Measurements from ENCODE around the gene PSMD8.
"Not testable (repeated sequence)": the region's sequence is repeated elsewhere in the genome, so short reads cannot be mapped to it uniquely, and the experiment has no call there.

PSMD8 gene

GRCh38 chr19:38387550-38388348, 13.4 kb downstream of the PSMD8 start, which contains the start of gene GGN:
TSS of gene GGN (minus strand) at chr19:38388034. CDS start at chr19:38387261, 773 bp downstream.
- DNase-seq (ENCODE audit: low spot score), result peak; percentile 74

- DNase-seq (ENCODE audit: low spot score), result no peak
Measured at GRCh38 chr19:38388349-38389100, 14.2 kb downstream of the PSMD8 start, which contains the start of gene SPRED3. TSS of gene SPRED3 (plus strand) at chr19:38388697. CDS start at chr19:38390303, 1,606 bp downstream.

- no peak for DNase-seq (ENCODE audit: low spot score)
Measured at GRCh38 chr19:38389101-38389925, 14.9 kb downstream of the PSMD8 start.

DNA sequence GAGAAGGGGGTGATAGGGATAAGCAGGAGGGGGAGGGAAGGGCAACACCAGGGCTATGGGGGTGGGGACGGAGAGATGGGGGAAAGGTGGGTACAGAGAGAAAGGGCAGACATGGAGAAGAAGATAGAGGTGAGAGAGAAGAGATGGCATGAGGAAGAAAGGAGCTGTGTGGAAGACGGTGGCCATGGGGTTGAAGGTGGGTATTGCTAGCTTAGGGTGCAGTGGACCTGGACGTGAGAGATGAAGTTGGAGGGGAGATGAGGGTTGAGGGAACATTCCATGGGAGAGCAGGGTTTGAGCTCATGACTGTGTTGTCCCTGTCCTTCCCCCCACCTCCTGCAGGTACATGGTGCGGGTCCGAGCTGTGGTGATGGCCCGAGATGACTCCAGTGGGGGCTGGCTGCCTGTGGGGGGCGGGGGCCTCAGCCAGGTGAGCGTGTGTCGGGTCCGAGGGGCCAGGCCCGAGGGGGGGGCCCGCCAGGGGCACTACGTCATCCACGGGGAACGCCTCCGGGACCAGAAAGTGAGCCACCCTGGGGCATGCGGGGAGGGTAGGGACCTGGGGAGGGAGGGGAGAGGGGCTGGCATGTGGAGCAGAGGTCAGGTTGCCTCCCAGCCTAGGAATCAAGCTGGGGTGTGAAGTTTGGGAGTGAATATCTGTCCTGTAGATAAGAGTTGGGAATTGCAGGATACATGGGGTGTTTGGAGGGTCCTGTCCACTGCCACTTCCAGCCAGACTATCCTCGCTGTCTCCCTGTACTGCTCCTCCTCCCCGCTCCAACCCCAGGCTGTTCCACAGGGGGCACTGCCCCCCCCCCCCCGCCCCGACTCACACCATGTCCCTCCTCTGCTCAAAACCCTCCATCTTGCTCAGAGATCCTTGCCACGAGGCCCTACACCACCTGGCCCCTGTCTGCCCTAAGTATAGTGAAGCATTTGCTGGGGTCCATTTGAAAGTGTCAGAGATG, 15.9 kb downstream of the PSMD8 start:
- DNase-seq (ENCODE audit: low spot score), result no peak

DNA sequence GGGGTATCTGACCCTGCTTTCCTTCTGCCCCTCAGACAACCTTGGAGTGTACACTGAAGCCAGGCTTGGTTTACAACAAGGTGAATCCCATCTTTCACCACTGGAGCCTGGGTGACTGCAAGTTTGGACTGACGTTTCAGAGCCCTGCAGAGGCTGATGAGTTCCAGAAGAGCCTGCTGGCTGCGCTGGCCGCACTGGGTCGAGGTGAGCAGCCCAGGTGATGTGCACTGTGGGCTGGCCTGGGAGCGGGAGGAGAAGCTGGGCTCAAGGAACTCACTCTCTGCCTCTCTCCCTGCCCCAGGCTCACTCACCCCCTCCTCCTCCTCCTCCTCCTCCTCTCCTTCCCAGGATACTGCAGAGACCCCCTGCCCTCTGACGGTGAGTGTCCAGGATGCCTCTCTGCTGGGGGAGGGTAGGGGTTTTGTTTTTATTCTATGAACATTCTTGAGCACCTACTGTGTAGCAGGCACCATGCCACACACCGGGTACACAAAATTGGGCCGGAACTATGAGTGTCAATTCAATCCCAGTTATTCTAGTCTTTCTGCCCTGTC, 17.6 kb downstream of the PSMD8 start:
- no peak for DNase-seq (ENCODE audit: low spot score)

DNA sequence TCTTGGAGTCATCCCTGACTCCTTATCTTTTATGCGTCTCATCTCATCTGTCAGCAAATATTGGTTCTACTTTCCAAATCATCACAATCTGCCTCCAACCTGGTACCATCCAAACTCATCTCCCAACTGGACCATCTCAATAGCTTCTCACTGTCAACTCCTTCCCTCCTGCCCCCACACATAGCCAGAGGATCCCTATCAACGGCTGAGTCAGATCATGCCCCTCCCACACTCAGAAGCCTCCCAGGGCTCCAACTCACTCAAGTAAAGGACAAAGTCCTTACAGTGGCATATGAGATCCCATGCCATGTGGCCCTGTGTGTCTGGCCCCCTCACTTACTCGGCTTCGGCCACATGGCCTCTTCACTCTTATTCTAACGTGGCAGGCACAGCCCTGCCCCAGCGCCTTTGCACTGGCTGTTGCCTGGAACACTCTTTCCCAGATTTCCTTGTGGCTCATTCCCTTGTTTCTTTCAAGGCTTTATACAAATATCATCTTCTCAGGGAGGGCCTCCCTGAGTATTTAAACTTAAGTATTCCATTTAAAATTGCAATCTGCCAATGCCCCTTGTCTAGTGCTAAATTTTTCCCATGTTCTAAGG, 18.4 kb downstream of the PSMD8 start:
- DNase-seq (ENCODE audit: low spot score), result no peak

GRCh38 chr19:38394488-38394887, 20.1 kb downstream of the PSMD8 start:
- no peak for DNase-seq (ENCODE audit: low spot score)

DNA sequence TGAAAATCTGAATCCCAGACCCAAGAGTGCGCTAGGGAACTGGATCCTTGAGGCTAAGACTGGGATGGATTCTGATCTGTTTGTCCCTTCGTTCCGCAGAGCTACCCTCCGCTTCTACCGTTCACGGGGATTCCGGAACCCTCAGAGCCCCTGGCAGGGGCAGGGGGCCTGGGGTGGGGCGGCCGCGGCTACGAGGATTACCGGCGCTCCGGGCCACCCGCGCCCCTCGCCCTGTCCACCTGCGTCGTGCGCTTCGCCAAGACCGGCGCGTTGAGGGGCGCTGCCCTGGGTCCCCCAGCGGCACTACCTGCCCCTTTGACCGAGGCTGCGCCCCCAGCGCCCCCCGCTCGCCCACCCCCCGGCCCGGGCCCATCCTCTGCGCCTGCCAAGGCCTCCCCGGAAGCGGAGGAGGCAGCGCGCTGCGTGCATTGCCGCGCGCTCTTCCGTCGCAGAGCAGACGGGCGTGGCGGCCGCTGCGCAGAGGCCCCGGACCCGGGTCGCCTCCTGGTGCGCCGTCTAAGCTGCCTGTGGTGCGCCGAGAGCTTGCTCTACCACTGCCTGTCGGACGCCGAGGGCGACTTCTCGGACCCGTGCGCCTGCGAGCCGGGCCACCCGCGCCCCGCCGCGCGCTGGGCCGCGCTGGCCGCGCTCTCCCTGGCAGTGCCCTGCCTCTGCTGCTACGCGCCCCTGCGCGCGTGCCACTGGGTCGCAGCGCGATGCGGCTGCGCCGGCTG, 21.2 kb downstream of the PSMD8 start:
- DNase-seq (ENCODE audit: low spot score), result no peak

DNA sequence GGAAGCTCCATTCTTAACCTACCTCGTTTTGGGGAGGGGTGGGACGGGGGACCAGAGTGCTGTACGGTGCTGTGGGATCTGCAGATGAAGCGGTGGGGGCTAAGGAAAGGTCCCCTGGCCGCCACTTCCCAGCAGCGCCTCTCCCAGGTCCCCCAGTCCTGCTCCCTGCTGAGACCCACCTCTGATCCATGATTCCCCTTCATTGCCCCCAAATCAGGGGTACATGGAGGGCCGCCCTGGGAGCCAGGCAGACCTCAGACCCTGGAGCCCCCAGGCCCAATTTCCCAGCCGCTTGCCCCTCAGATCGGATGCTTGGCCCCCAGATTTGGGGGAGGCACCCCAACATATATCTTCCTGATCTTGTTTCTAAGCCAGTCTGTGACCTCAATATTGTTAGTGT, 24.7 kb downstream of the PSMD8 start:
- no peak for DNase-seq (ENCODE audit: low spot score)

GRCh38 chr19:38399537-38399936, 25.2 kb downstream of the PSMD8 start:
- no peak for DNase-seq (ENCODE audit: low spot score)

DNA sequence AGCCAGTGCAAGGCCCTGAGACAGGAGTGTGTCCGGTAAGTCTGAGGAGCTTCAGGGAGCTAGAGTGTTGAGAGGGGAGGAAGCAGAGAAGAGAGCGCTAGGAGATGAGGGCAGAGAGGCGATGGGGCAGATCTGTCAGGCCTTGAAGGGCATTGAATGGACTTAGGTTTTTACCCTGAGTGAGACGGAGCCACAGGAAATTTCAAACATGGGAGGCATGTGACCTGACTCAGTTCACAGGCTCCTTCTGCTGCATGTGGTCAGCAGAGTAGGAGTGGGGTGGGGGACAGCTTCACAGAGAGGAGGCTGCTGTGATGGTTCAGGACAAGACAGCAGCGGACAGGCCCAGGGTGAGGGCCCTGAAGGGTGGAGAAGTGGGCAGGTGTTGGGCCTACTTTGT, 26.0 kb downstream of the PSMD8 start:
- no peak for DNase-seq (ENCODE audit: low spot score)

DNA sequence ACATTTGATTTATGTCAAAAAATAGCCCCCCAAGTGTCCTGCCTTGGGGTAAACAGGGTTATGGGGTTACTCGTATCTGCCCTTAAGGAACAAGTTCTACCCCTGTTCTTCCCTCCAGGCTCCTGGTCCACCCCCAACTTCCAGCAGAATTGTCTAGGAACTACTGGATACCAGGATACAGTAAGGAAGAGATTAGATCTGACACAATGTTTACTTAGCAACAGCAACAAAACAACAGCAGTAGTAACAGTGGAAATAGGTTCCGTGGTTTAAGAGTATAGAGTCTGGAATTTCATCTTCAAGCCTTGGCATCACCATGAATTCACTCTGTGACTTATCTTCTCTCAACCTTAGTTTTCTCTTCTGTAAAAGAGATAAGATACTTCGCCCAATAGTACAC, 26.8 kb downstream of the PSMD8 start:
- DNase-seq (ENCODE audit: low spot score), result no peak

GRCh38 chr19:38402623-38402966, 28.2 kb downstream of the PSMD8 start:
- no peak for DNase-seq (ENCODE audit: low spot score)

DNA sequence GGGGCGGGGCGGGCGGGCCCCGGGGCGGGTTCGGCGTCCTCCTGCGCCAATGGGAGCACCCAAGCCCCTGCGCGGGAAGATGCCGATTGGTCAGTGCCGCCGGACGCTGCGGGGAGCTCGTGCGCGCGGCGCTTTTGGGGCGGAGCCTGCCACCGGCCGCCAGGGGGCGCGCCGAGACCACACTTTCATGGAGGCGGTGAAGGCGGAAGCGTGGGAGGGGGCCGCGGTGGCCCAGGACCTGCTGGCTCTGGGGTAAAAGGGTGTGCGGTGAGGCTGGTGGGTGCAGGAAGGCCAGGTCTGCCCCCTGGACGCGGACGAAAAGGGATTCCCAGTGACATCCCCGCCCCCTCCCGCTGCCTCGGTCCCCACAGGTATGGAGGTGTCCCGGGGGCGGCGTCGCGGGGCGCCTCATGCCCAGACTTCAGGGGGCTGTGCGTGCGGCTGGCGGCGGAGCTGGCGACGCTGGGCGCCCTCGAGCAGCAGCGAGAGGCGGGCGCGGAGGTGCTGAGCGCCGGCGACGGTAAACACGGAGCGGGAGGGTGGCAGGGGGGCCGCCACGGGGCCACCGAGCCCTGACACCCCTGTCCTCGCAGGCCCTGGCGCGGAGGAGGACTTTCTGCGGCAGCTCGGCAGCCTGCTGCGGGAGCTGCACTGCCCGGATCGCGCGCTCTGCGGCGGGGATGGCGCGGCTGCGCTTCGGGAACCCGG, 28.8 kb downstream of the PSMD8 start, which contains the start of gene FAM98C:
TSS of gene FAM98C (plus strand) at position 127 of the 708 bp plus-strand sequence. CDS start at position 188, 61 bp downstream.
- DNase-seq (ENCODE audit: low spot score), result peak; percentile 98

GRCh38 chr19:38404858-38405257, 30.5 kb downstream of the PSMD8 start:
- DNase-seq (ENCODE audit: low spot score), result no peak

GRCh38 chr19:38405276-38405675, 30.9 kb downstream of the PSMD8 start:
- no peak for DNase-seq (ENCODE audit: low spot score)

- DNase-seq (ENCODE audit: low spot score), result no peak
Measured at GRCh38 chr19:38409631-38410133, 35.3 kb downstream of the PSMD8 start.

GRCh38 chr19:38410407-38410806, 36.0 kb downstream of the PSMD8 start:
- not testable (repeated sequence) for DNase-seq (ENCODE audit: low spot score)

Measured in hematopoietic multipotent progenitor cell treated with erythropoietin and hydrocortisone succinate and interleukin-3 and kit ligand, for 17 days (in vitro differentiated cells).